Measurements from ENCODE around the gene ZNF627.

The ZNF627 gene

DNA sequence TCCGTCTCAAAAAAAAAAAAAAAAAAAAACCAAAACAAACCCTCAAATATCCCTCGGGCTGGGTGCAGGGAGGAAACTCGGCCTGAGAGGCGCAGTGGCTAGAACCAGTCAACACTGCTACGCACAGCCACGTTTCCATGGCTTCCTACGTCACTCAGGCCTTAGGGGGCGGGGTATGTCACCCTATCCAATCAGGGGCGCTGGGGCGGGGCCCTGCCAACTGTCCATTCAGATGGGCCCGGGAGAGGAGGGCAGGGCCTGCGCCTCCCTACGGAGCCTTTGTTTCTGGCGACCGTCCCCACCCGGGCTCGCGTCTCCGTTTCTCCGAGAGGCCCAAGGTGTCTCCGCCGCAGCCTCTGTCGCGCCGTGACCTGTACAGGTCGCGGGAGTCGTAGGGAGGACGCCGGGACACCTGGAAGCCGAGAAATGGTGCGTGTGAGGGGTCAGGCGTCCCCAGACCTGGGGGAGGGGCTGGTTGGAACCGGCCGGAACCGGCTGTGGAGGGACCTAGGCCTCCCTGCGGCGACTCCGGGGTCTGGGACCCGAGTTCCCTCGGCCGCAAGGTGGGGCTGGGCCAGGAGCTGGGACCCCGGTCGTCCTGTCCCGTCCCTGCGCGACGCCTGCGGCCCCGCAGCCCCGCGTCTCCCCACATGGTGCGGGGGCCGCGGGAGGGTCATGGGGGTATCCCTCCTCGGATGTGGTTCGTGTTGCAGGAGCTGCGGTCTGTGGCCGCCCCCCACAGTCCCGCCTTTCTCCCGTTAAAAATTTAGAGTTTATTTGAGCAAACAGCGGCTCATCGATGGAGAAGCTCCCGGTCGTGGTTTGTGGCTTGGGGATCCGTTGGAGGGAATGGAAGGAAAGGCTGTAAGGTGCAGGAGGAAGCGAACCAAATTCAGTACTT is at the start of gene ZNF627:
Gene ZNF627, plus strand, starts transcription at position 282 of the 901 bp plus-strand sequence. Its CDS starts 145 bp downstream, at position 427.
- TF ChIP-seq GATA2 (IDR thresholded peaks at IDR 0.05; ENCODE audit: low read depth, low read length) (no peak), GATA3 (IDR thresholded peaks at IDR 0.05; ENCODE audit: low read depth, low read length) (no peak)

GRCh38 chr19:11547929-11548700 is 49.2 kb upstream of the ZNF627 start:
- TF ChIP-seq GATA2 (IDR thresholded peaks at IDR 0.05; ENCODE audit: low read depth, low read length) (no peak), GATA3 (IDR thresholded peaks at IDR 0.05; ENCODE audit: low read depth, low read length) (no peak)

DNA sequence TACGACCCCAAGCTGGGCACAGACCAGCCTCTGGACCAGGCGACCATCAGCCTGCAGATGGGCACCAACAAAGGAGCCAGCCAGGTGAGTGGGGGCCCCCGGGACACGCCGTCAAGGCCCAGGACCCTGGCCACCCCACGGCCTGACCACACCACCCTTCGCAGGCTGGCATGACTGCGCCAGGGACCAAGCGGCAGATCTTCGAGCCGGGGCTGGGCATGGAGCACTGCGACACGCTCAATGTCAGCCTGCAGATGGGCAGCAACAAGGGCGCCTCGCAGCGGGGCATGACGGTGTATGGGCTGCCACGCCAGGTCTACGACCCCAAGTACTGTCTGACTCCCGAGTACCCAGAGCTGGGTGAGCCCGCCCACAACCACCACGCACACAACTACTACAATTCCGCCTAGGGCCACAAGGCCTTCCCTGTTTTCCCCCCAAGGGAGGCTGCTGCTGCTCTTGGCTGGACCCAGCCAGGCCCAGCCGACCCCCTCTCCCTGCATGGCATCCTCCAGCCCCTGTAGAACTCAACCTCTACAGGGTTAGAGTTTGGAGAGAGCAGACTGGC is 47.8 kb upstream of the ZNF627 start:
- TF ChIP-seq GATA3 (IDR thresholded peaks at IDR 0.05; ENCODE audit: low read depth, low read length) (no peak), GATA2 (IDR thresholded peaks at IDR 0.05; ENCODE audit: low read depth, low read length) (no peak)

GRCh38 chr19:11550265-11550664 is 47.0 kb upstream of the ZNF627 start:
- no peak for TF ChIP-seq GATA2 (IDR thresholded peaks at IDR 0.05; ENCODE audit: low read depth, low read length)
- TF ChIP-seq GATA3 (IDR thresholded peaks at IDR 0.05; ENCODE audit: low read depth, low read length) = no peak

DNA sequence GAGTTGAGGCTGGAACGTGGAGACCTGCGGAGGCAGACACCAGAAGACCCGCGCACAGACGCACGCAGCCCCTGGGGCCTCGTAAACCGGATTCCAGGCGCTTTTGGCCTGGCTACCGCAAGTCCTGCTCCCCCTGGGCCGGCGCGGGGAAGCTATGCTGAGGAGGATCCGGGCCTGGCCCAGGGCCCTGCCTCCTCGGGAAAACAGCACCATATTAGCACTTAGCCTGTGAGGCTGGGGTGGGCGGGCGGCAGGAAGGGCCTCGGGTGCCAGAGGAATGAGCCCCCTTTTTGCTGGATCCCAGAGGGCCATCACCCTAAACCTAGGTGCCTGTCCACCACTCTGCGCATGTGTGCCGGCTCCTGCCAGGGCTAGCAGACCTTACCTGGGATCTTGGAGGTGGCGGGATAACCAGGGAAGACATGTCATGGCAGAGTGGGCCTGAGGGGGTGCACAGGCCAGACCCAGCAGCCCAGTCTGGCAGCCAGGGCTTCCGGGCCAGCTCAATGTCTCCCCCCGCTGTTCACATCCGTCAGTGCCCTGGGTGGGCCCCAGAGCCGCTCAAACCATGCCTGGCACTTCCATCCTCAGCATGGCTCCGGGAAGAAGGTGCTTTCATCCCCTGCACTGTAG is 45.6 kb upstream of the ZNF627 start:
- TF ChIP-seq GATA3 (IDR thresholded peaks at IDR 0.05; ENCODE audit: low read depth, low read length) (no peak), GATA2 (IDR thresholded peaks at IDR 0.05; ENCODE audit: low read depth, low read length) (no peak)

- no peak for TF ChIP-seq GATA2 (IDR thresholded peaks at IDR 0.05; ENCODE audit: low read depth, low read length)
- no peak for TF ChIP-seq GATA3 (IDR thresholded peaks at IDR 0.05; ENCODE audit: low read depth, low read length)
Measured at GRCh38 chr19:11552666-11553372, 44.5 kb upstream of the ZNF627 start.

DNA sequence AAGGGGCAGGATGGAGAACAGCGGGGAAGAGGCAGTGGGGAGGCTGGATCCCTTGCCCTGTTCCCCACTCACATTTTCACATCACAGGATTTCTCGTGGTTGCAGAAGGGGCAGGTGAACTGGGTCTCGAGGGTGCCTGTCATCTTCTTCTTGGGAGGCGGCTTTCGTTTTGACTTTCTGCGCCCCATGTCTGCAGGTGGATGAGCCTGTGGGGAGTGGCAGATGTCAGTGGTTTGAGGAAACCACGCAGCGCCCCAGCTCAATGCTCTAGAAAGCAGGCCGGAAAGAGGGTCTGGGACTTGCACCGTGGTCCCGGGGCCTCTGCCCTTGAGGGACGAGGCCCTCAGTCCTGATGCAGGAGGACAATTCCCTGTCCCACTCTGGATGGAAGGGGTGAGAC is 43.1 kb upstream of the ZNF627 start:
- TF ChIP-seq GATA2 (IDR thresholded peaks at IDR 0.05; ENCODE audit: low read depth, low read length) (no peak), GATA3 (IDR thresholded peaks at IDR 0.05; ENCODE audit: low read depth, low read length) (no peak)

- no peak for TF ChIP-seq GATA3 (IDR thresholded peaks at IDR 0.05; ENCODE audit: low read depth, low read length)
- no peak for TF ChIP-seq GATA2 (IDR thresholded peaks at IDR 0.05; ENCODE audit: low read depth, low read length)
Measured at GRCh38 chr19:11555246-11555645, 42.0 kb upstream of the ZNF627 start.

DNA sequence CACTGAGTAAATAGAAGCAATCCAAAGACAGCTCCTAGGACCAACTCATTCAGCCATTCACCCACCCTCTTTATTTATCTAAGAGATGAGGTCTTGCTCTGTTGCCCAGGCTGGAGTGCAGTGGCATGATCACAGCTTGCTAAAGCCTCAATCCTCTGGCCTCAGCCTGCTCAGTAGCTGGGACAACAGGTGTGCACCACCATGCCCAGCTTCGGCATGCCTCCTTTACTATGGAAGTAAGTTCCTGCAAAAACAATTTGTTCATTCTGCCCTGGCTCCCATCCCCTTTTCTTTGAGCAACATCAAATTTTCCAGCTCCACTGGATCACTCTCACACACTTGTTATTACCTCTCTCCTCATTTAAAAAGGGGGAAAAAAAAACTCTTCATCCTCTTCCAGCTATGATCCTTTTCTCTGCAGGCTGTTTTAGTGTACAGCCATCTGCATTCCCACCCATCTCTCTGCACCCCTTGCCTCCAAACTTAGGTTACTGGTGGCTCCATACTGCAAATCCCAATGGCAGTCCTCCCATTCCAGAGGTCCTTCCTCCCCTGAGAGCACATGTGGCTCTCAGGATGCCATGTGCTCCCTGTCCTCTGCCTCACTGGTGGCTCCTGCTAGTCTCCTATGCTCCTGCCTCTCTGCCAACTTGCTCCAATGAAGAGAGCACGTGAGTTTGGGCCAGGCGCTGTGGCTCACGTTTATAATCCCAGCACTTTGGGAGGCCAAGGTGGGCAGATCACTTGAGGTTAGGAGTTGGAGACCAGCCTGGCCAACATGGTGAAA is 40.5 kb upstream of the ZNF627 start:
- TF ChIP-seq GATA2 (IDR thresholded peaks at IDR 0.05; ENCODE audit: low read depth, low read length) (no peak), GATA3 (IDR thresholded peaks at IDR 0.05; ENCODE audit: low read depth, low read length) (no peak)

GRCh38 chr19:11558881-11559828 is 38.1 kb upstream of the ZNF627 start, which contains the start of gene ELOF1:
Gene ELOF1, minus strand, starts transcription at chr19:11559230. Its CDS starts 4,883 bp downstream, at chr19:11554347.
- TF ChIP-seq GATA3 (IDR thresholded peaks at IDR 0.05; ENCODE audit: low read depth, low read length) (no peak), GATA2 (IDR thresholded peaks at IDR 0.05; ENCODE audit: low read depth, low read length) (peak; percentile 22; the same call in 1 of the 2 replicates)

DNA sequence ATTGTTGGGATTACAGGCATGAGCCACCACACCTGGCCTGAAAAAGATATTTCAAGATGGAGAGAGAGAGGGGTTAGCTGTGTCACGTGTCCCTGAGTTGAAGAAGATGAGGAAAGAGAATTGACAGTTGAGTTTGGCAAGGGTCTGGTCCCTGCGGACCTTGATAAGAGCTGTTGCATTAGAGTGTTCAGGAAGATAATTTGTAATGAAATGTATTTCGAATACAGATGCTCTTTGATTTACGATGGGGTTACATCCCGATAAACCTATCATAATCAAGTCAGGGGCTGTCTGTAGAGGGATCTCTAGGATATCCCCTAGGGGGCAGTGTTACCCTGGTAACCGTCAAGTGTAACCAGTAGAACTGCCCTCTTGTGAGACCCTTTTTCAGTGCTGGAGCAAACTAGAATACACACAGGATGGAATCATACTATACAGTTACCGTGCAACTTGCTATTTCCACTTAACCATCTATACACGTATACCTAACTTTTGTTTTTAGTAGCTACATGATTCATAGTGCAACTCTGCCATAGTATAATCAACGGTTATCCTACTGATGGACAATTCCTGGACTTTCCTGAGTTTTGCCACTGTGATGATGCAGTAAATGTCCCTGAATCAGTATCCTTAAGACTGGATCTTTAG is 36.8 kb upstream of the ZNF627 start:
- no peak for TF ChIP-seq GATA3 (IDR thresholded peaks at IDR 0.05; ENCODE audit: low read depth, low read length)
- TF ChIP-seq GATA2 (IDR thresholded peaks at IDR 0.05; ENCODE audit: low read depth, low read length) = no peak
